HFF-Myc (cell line): ENCODE data around the gene EPHA5.
"Not testable (repeated sequence)": the region's sequence is repeated elsewhere in the genome, so short reads cannot be mapped to it uniquely, and the experiment has no call there.

Experiments
- DNase-seq: peaks from one replicate; pipeline ENCODE4 v3.0.0-alpha.2; 2011; ENCODE audit warnings: low read depth; ENCODE audit errors: extremely low read depth
- H3K4me3 ChIP-seq: replicated peaks from 2 replicates; pipeline ENCODE4 v1.5.1; 2011; ENCODE audit warnings: low read depth, mild to moderate bottlenecking, control low read depth, low read length
- TF ChIP-seq, protein P1 (sequence below): IDR thresholded peaks from 2 replicates; pipeline ENCODE4 v1.5.1; 2012; ENCODE audit warnings: mild to moderate bottlenecking, low read depth, low read length, control low read depth; ENCODE audit errors: missing control alignments

EPHA5 gene

DNA sequence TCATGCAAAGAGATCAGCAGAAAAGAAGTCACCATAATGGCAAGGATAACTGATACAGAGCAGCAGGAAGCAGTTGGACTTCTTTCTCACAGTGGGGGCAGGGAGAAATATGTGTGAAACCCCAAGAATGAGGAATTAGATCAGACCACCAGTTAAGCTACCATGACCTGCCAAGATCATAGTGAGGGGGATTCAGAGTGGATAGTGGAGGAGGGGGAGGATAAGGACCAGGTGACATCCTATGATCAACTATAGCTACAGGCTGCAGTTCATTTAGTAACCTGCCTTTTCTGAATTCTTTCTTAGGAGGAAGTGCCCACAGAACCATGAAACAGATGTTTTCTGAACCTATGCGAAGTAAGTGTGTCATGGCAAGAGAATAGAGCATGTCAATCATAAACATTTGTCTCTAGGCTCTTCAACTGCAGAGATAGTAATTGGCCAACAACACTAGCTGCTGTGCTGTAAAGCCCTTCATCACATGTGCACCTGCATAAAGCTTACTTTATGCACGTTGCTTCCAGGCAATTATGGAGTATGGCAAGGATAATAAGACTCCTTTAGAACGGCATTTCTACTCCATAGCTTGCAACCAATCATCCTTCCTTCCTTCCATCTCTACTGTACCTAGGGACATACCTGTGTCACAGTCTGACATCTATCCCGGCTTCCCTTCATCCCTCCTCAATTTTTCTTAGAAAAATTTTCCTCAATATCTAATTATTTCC lies 329.7 kb downstream of the EPHA5 start:
- no peak for DNase-seq
- H3K4me3 ChIP-seq: no peak overlapping the region

DNA sequence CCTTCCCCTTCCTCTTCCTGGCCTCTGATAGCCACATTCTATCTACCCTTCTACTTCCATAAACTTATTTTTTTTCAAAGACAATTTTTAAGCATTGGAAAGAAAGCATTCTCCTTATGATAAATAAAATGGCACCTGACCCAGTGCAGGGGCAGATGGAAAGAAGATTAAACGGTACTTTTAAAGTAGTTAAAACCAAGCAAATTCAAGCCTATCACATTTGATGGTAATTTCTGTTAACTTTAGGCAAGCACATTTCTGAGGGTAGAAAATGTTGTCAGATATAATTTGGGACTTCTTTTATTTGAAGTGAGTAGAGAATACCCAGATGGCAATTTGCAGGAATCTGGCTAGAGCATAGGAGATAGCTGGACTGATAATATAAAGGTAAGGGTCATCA lies 332.9 kb downstream of the EPHA5 start:
- H3K4me3 ChIP-seq: no peak overlapping the region
- DNase-seq: no peak
- TF ChIP-seq, protein P1, sequence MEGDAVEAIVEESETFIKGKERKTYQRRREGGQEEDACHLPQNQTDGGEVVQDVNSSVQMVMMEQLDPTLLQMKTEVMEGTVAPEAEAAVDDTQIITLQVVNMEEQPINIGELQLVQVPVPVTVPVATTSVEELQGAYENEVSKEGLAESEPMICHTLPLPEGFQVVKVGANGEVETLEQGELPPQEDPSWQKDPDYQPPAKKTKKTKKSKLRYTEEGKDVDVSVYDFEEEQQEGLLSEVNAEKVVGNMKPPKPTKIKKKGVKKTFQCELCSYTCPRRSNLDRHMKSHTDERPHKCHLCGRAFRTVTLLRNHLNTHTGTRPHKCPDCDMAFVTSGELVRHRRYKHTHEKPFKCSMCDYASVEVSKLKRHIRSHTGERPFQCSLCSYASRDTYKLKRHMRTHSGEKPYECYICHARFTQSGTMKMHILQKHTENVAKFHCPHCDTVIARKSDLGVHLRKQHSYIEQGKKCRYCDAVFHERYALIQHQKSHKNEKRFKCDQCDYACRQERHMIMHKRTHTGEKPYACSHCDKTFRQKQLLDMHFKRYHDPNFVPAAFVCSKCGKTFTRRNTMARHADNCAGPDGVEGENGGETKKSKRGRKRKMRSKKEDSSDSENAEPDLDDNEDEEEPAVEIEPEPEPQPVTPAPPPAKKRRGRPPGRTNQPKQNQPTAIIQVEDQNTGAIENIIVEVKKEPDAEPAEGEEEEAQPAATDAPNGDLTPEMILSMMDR: no peak

More for the DNA sequence above, 329.7 kb downstream of the EPHA5 start:
- TF ChIP-seq, protein P1: no peak

DNA sequence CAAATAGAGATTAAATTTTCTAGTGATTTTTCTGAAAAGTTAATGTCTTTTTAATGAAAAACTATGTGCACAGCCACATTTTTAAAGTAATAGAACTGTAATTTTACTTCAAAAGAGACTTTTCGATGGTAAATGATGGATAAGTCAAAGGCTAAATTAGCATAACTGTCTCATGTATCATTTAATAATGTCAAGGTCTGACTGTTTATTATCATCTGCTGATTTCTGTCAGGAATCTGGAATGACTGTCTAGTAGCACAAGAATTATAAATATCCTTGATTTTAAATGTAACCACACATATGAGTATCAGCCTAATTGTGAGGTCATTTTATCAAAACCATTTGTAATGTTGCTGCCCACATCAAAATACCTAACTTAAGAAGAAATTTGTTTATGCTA lies 333.8 kb downstream of the EPHA5 start:
- DNase-seq: no peak
- H3K4me3 ChIP-seq: no peak overlapping the region
- TF ChIP-seq, protein P1: no peak

DNA sequence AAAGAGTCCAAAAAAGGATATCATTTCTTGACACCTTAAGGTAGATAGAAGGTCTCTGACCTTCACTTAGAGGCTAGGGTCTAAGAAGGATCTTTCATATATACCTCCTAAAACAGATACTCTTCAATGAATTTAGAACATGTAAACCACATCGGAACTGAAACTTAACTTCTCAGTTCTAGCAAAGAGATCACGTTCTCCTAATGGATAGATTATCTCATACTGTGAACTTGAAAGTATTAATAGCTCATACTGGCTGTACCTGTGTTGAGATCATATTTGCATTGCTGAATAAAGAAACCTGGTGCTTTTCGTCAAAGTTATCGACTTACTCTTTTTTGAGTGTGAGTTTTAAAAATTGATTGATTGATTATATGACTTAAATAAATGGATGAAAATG lies 353.8 kb downstream of the EPHA5 start:
- TF ChIP-seq, protein P1: no peak
- no peak for DNase-seq
- H3K4me3 ChIP-seq: no peak overlapping the region

DNA sequence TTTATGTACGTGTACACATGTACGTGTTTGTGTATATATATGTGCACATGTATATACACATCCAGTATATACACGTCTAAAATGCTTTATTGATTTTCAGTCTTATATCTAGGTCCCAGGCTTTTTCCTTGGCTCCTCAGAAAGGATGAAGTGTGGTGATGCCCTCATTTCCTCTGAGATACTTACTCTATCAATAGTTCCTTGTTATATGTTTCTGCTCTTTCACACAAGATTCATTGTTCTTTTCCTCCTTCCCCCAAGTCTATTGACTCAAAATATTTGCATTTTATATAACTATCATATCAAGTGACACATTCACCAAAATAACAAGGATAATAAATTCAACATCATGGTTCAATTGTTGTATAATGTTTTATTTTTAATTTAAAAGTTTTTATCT lies 359.2 kb downstream of the EPHA5 start:
- no peak for DNase-seq
- TF ChIP-seq, protein P1: no peak
- H3K4me3 ChIP-seq: no peak overlapping the region

DNA sequence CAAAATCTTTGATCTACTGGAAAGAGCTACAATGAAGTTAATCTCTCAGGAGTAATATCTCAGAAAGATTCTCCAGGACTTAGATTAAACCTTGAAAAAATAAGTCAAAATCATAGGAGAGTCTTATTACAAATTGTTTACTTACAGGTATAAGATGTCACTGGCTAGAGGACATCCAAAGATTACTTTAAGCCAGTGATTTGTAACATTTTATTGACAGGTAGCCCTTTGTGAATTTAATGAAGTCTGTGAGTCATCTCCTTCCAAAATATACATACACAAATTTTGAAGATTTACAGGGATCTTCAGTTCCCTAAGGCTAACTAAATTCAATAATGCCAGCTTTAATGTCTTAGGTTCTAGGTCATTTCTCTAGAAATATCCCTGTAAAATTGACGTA lies 359.7 kb downstream of the EPHA5 start:
- TF ChIP-seq, protein P1: no peak
- H3K4me3 ChIP-seq: no peak overlapping the region
- DNase-seq: no peak

DNA sequence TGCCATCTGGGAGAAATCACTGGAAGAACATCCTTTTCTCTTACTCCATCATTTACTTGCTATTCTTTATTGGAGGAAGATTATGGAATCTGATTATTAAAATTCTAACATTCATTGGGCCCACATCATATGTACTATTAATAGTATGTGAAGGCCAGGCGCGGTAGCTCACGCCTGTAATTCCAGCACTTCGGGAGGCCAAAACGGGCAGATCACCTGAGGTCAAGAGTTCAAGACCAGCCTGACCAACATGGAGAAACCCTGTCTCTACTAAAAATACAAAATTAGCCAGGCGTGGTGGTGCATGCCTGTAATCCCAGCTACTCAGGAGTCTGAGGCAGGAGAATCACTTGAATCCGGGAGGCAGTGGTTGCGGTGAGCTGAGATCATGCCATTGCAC lies 361.7 kb downstream of the EPHA5 start:
- H3K4me3 ChIP-seq, DNase-seq: not testable (repeated sequence)
